Nucleus accumbens (tissue), 56 donors: Measurements from ENCODE around the gene KMT2E.

Experiments used
- DNase-seq, 56 donors: peaks; one replicate each; lab custom pipeline; 2025; lab: John Stamatoyannopoulos, UW

The KMT2E gene

DNA sequence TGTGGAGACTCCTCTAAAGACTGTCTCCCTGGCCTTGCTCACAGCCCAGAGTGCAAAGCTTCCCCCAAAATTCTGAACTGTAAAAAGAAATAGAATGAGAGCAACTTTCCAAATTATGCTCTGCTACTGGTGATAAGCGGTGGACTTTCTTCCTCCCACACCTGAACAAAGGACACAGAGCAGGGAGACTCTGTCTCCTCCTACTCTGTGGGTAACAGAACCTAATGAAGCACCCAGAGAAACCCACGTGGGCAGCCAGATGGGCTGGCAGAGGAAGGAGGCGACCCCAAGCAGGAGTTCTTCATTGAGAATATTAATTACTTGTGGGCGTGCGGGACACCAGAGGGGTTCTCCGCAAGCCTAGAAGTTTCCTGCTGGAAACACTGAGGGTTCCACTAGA, 139.5 kb downstream of the KMT2E start:
- DNase-seq = no peak

DNA sequence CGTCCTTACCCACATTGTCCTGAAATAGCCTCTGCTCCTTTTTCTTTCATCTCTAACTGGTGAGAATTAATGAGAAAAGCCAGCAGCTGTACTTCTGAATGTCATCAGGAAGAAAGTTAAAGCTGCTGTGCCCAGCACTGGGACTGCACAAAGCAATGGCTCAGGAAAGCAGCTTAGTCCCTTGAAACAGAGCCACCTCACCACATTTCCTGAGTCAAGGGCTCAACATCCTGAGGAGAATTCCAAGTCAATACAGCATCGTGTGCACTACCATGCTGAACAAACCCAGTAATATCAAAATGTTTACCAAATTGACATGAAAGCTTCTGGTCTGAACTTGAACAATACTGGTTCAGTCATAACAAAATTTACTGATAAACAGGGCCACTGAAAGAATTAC, 140.1 kb downstream of the KMT2E start:
- DNase-seq = no peak

DNA sequence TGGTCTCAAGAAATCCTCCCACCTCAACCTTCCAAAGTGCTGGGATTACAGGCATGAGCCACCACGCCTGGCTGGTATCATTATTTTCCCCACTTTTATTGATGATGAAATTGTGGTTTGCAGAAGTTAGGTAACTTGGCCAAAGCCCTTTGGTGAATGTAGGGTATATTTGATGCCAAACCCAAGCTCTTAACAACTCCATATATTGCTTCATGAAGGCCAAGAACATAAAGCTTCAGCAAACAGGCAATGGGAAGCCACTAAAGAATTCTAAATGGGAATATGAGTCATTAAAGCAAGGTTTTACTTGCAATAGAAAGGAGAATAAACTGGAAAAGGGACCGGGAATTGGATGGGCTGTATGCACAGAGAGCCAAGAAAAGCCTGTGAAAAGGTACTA, 142.7 kb downstream of the KMT2E start:
- no peak for DNase-seq

DNA sequence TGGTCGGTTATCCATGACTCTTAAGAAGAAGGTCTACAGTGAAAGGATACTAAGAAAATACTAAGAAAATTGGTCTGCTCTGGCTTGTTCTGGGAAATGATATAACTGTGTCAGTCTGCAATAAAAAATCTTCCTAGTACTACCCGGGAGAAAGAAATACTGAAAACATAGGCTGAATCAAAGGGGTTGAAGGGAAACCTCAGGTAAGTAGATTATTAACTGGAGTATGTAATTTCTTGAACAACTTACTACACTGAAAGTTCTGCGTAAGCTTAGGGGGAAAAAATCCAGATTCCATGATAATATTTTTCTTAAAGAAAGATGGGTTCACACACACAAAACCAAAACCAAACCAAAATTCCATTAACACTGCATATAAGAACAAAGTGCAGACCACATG, 143.3 kb downstream of the KMT2E start:
- DNase-seq = no peak

DNA sequence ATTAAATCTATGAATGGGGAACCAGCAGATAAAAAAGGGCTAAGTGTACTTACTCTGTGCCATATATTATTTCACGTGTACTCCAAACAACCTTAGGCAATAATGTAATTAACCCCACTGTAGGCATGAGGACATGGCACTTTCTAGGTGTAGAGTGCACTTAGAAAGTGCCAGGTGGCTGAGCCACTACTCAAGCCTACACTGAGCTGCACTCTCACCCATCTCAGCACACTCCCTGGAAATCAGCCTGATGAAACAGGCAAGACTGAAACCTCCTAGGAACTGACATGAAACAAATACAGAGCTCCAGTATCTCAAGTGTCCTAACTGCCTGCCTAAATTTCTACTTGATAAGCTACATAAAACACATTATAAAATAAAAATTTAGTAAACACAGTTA, 147.4 kb downstream of the KMT2E start:
- DNase-seq = no peak
